HEK293 (cell line): Measurements from ENCODE around the gene SLC5A9.

Experiments used
- CTCF ChIP-seq: fragments of 450-650 bp; formaldehyde crosslinking; IDR thresholded peaks from 2 replicates; pipeline ENCODE4 v1.5.1; 2016; ENCODE audit warnings: missing biosample characterization, missing genetic modification characterization
- ZNF274 ChIP-seq, 2 experiments: fragments of 200-500 bp in 1 of 2; fragments of 450-650 bp in 1 of 2; sonication (Bioruptor generic) in 1 of 2; formaldehyde crosslinking in 1 of 2; IDR thresholded peaks; 2 replicates each; pipeline versions ENCODE4 v1.5.1 to v1.6.1; 2014 to 2016; ENCODE audit warnings: borderline replicate concordance in 1 of 2, inconsistent platforms in 1 of 2, low read length in 1 of 2, missing biosample characterization in 1 of 2, missing genetic modification characterization in 1 of 2
- ZNF707 ChIP-seq: fragments of 450-650 bp; formaldehyde crosslinking; IDR thresholded peaks from 2 replicates; pipeline ENCODE4 v1.5.1; 2016; ENCODE audit warnings: missing biosample characterization, missing genetic modification characterization

- TF ChIP-seq ZNF707 (no peak), CTCF (tag by site-specific recombination) (no peak), ZNF274 (IDR thresholded peaks at IDR 0.05; ENCODE audit: low read length) (no peak), ZNF274 (tag by site-specific recombination; IDR thresholded peaks at IDR 0.05; ENCODE audit: borderline replicate concordance) (no peak)
Measured at GRCh38 chr1:48207131-48207530, 15.4 kb upstream of the SLC5A9 start.
